Right lobe of liver (tissue), 4 donors: Measurements from ENCODE around the gene FAM117B.

Source experiments
- POLR2A ChIP-seq: fragments of 450-650 bp; IDR thresholded peaks from one replicate; pipeline ENCODE4 v1.6.1; 2017; ENCODE audit warnings: antibody characterized with exemption, mild to moderate bottlenecking
- TF ChIP-seq, protein P1 (sequence below), 4 donors: fragments of 200-600 bp in 3 of 4; fragments of 450-650 bp in 1 of 4; IDR thresholded peaks; one replicate each; pipeline versions ENCODE4 v1.5.1 to v1.8.0; 2016 to 2022; ENCODE audit warnings: antibody characterized with exemption in 4 of 4, mild to moderate bottlenecking in 2 of 4
- donor health status: DM: no; HTN: no; CAD: no.
- donor health status: DM: no; HTN: no; CAD: no.
- donor health status: DM: no; HTN: yes; CAD: no.

DNA sequence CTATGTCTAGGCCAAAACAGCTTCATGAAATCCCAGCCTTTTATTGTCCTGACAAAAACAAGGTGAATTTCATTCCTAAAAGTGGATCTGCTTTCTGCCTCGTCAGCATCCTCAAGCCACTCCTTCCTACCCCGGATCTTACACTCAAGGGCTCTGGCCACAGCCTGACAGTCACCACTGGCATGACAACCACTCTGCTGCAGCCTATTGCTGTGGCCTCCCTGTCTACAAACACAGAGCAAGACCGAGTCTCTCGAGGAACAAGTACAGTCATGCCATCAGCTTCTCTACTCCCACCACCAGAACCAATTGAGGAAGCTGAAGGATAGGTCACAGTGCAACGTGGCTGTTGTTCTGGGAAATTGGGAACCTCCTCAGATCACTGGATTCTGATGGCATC is 130.7 kb downstream of the FAM117B start:
- TF ChIP-seq, protein P1, sequence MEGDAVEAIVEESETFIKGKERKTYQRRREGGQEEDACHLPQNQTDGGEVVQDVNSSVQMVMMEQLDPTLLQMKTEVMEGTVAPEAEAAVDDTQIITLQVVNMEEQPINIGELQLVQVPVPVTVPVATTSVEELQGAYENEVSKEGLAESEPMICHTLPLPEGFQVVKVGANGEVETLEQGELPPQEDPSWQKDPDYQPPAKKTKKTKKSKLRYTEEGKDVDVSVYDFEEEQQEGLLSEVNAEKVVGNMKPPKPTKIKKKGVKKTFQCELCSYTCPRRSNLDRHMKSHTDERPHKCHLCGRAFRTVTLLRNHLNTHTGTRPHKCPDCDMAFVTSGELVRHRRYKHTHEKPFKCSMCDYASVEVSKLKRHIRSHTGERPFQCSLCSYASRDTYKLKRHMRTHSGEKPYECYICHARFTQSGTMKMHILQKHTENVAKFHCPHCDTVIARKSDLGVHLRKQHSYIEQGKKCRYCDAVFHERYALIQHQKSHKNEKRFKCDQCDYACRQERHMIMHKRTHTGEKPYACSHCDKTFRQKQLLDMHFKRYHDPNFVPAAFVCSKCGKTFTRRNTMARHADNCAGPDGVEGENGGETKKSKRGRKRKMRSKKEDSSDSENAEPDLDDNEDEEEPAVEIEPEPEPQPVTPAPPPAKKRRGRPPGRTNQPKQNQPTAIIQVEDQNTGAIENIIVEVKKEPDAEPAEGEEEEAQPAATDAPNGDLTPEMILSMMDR (IDR thresholded peaks at IDR 0.05) = no peak
- TF ChIP-seq POLR2A = no peak
